D721Med (cell line): Measurements from ENCODE around the gene TEDC1.

Experiments used
- DNase-seq: peaks from one replicate; pipeline ENCODE4 v3.0.0; 2011; ENCODE audit warnings: low spot score; ENCODE audit not compliant: insufficient read length
- FAIRE-seq: peaks from 2 replicates; lab custom pipeline; 2011; peaks lifted over from hg19 to GRCh38; lab: Jason Lieb, UNC
- TF ChIP-seq, protein P1 (sequence below): IDR thresholded peaks from 2 replicates; pipeline ENCODE4 v1.5.1; 2012; ENCODE audit warnings: mild to moderate bottlenecking, control low read depth; ENCODE audit not compliant: insufficient read depth; ENCODE audit errors: missing control alignments

The TEDC1 gene

DNA sequence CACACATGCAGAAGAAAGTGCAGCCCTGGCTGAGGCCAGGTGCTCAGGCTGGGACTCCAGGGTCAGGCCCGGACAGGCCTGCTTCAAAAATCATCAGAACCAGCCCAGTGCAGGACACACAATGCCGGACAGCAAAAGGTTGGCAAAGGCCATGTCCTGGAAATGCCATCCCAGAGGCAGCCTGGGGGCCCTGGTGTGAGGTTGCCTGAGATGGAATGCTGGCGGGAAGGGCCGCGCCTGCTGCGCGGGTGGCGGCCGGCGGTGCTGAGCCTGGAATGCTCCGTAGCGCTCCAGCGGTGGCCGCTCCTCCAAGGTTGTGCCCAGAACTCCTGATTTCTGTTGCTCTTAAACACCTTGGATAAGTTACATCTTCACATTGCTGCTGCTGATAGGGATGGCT, 38.1 kb upstream of the TEDC1 start:
- DNase-seq, result no peak
- FAIRE-seq, result no peak
- TF ChIP-seq, protein P1, sequence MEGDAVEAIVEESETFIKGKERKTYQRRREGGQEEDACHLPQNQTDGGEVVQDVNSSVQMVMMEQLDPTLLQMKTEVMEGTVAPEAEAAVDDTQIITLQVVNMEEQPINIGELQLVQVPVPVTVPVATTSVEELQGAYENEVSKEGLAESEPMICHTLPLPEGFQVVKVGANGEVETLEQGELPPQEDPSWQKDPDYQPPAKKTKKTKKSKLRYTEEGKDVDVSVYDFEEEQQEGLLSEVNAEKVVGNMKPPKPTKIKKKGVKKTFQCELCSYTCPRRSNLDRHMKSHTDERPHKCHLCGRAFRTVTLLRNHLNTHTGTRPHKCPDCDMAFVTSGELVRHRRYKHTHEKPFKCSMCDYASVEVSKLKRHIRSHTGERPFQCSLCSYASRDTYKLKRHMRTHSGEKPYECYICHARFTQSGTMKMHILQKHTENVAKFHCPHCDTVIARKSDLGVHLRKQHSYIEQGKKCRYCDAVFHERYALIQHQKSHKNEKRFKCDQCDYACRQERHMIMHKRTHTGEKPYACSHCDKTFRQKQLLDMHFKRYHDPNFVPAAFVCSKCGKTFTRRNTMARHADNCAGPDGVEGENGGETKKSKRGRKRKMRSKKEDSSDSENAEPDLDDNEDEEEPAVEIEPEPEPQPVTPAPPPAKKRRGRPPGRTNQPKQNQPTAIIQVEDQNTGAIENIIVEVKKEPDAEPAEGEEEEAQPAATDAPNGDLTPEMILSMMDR, result no peak

DNA sequence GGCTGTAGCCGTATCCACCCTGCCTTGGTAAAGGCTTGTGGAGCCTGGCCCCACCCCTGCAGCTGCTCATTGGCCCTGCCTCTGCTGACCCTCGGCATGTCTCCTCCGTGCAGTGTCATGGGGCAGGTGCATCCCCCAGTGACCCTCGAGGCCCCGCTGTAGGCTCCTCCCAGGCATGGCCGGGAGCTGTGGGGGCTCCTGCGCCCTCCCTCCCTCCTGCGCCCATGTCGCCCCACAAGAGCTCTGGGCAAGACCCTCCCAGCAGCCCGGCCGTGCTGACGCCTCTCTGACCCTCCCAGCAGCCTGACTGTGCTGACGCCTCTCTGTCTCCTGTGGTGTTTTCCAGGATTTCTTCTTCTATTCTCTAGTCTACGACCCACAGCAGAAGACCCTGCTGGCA, 37.2 kb upstream of the TEDC1 start:
- FAIRE-seq, result no peak
- no peak for DNase-seq
- TF ChIP-seq, protein P1, result no peak

DNA sequence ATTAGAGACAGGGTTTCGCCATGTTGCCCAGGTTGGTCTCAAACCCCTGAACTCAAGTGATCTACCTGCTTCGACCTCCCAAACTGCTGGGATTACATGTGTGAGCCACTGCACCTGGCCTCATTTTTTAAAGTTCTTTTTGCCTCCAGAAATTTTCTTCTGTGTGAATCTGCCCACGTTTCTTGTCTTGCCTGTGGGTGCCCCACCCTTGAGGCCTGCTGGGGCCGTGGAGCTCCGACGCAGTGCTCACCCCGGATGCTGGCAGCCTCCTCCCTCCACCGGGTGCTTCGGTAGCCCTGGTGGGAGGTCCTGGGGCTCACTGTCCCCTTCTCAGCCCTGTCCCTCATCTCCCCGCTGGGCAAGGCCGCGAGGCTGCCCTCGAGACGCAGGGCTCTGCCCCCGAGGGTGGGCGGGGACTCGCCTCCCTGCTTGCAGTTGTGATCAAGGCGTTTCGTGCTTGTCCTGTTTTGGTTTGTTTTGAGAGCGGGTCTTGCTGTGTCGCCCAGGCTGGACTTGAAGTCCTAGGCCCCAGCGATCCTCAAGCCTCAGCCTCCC, 35.9 kb upstream of the TEDC1 start:
- DNase-seq, result no peak
- TF ChIP-seq, protein P1, result no peak
- FAIRE-seq, result no peak

DNA sequence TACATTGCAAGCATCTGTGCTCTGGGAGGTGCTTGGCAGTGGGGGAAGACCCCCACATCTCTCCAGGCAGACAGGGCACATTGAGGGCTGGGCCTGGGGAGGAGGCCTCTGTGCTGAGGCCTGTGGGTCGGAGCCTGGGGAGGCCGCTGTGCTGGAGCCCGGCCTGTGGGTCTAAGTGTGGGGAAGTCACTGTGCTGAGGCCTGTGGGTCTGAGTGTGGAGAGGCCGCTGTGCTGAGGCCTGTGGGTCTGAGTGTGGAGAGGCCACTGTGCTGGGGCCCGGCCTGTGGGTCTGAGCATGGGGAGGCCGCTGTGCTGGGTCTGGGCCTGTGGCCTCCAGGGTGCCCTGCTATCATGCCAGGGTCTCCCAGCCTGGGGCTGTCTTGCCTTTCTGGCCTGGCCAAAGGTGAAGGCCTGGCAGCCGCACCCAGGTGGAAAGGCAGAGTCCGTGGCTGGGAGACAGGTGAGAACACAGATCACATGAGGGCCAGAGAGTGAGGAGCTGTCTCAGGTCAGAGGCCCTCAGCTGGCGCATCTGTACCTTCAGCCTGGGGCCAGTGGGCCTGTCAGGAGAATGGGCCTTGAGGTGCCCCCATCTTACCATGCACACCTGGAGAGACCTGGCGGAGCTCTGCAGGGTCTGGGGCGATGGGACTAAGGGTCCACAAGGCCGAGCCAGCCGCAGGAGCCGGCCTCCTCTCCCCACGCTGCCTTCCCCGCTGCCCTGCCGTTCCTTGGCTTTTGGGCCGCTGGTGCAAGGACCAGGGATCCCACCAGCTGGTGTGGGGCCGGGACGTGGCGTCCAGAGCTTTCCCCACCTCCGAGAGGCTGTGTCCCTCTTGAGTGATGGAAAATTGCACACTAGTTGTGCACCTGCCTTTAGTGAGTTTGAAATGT, 35.0 kb upstream of the TEDC1 start:
- TF ChIP-seq, protein P1, result no peak
- FAIRE-seq (no peak), DNase-seq (no peak)

DNA sequence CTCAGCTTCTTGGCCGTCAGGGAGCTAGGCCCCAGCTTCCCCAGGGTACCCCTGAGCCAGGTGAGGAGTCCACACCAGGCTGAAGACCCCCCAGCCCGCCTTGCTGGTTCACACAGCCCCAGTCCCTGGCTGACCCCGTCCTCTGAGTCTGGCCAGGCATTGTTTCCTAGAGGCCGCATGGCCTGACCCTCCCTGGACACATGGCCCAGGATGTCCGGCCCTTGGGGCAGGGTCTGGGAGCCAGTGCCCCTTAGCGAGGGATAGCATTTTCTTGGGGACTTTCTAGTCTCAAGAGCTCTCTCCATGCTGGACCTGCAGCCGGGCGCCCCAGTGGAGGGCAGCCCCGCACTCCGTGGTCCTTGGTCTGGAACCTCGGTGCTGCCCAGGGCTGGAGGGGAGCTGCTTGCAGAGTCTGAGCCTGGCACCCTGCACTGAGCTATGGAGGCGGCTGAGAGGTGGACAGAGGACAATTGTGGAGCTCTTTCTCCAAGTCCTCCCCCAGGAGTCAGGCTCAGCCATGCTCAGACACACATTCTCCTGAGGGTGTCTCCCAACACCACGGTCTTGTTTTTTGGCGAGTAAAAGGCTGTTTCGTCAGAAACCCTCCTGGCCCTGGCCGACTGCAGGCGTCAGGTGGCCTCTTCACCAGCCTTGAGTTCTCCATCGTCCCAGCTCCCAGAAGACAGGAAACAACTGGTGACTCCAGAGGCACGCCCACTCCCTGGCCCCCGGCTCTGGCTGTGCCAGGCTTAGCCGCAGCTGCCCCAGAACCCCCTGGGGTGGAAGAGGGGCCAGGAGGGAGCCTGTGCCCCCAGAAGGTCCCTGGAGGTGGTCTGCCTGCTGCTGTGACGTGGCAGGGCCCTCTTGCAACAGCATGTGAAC, 34.1 kb upstream of the TEDC1 start:
- TF ChIP-seq, protein P1, result no peak
- DNase-seq (no peak), FAIRE-seq (no peak)

DNA sequence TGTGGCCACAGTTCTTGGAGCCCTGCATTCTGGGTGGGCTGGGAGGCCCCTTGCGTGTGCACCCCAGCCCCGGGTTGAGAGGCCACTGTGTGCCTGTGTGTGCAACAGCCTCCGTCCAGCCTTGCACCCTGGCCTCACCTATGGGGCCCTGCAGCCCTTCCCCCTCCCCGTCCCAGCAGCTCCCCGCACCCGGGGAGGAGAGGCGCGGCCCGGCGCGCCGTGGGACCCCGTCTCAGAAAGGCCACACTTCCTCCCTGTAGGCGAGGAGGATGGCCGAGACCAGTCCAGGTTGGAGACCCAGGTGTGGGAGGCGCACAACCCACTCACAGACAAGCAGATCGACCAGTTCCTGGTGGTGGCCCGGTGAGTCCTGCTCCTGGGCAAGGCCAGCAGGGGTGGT, 33.0 kb upstream of the TEDC1 start:
- TF ChIP-seq, protein P1, result no peak
- FAIRE-seq, result no peak

More for the DNA sequence above, 33.0 kb upstream of the TEDC1 start:
- DNase-seq, result no peak
